Measurements from ENCODE around the gene FARP1.

Gene FARP1

DNA sequence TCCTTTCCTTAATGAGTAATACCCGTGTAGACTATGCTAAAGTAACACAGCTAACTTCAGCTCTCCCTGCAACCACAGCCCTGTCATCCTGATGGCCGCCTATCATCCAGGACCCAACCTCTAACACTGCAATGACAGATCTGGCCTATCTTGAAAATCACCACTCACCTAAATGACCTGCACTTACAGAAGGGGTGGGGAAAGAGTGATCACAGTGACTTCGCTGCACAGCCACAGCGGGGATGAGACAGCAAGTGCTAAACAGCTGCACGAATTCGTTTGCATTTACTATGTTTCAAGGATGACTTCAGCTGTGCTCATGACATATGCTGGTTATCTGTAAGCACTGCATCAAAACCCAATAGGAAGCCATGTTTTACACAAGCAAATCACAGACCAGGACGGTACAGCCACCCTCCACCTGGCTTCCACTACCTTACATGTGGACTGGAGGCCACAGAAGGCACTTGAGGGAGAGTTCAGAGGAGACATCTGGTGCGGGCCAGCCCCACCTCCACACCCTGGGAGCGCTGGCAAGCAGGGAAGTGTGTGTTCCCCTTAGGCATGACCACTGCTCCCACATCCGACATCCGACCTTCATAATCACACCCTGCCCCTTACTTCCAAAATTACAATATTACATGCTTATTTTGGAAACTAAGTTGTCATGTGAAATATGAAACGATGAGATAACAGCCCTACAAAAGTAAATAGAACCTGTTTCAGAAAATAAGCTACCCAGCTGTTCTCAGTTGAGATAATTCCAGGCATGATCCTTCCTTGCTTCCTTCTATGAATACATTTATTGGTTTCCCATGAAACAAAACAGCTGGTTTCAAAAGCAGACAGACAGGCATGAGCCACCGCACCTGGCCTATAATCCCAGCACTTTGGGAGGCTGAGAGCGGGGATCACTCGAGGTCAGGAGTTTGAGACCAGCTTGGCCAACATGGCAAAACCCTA is 338.3 kb downstream of the FARP1 start:
- H3K4me3 ChIP-seq (replicated peaks; ENCODE audit: low read depth, low read length), result no peak overlapping the region
- no peaks in the 10 kb centered on the region for H3K27me3 ChIP-seq (replicated peaks; ENCODE audit: control insufficient read depth, insufficient read depth, low read length)
- TF ChIP-seq, protein P1, sequence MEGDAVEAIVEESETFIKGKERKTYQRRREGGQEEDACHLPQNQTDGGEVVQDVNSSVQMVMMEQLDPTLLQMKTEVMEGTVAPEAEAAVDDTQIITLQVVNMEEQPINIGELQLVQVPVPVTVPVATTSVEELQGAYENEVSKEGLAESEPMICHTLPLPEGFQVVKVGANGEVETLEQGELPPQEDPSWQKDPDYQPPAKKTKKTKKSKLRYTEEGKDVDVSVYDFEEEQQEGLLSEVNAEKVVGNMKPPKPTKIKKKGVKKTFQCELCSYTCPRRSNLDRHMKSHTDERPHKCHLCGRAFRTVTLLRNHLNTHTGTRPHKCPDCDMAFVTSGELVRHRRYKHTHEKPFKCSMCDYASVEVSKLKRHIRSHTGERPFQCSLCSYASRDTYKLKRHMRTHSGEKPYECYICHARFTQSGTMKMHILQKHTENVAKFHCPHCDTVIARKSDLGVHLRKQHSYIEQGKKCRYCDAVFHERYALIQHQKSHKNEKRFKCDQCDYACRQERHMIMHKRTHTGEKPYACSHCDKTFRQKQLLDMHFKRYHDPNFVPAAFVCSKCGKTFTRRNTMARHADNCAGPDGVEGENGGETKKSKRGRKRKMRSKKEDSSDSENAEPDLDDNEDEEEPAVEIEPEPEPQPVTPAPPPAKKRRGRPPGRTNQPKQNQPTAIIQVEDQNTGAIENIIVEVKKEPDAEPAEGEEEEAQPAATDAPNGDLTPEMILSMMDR (IDR thresholded peaks at IDR 0.05; ENCODE audit: insufficient read depth, low read length, poor library complexity, severe bottlenecking), result no peak
- DNase-seq (ENCODE audit: extremely low read depth, insufficient read length), result peak; percentile 48
- no peaks in the 10 kb centered on the region; the same call in none of the 2 replicates for H3K36me3 ChIP-seq (ENCODE audit: control insufficient read depth, insufficient read depth, low read length)

DNA sequence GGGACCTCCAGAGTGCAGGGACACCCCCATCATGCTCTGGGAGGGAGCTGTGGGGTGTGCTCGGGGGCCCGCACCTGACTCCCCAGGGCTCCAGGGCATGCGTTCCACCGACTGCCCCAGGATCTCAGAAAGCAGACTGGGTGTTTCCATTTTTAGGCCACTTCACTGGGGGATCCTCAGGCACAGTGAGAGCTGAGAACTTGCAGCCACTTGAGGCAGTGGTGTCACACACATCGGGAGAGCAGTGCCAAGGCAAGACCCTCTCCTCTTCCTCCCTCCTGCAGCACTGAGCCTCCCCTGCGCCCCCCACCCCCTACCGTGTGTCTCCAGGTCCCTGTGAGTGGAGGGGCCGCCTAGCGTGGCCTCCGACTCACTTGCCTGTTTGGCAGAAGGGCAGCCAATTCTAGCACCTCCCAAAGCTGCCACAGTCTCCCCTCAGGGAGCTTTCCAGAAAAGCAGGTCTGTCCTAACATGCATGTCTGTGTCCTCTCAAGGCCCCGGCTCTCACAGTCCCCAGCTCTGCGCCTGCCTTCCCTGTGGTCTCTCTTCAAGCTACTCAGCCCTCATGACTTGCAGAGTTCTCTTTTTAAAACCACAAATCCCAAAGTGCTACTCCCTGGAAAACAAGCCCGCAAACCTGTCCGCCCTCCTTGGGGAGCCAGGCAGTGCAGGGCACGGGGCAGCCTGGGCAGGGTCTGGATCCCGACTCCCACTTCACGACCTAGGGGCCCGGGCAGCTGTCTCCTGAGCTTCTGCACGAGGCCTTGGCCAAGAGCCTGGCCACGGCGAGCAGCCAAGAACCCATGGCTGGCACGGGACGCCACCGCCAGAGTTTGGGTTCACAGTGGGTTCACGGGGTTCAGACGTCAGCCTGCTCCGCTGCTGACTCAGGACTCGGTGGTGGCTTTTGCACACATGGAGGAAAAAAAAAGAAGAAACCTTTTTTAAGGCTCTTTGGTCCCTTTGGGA is 339.9 kb downstream of the FARP1 start:
- peaks cover 2% of the 10 kb centered on the region for H3K36me3 ChIP-seq (ENCODE audit: control insufficient read depth, insufficient read depth, low read length)
- no peak overlapping the region for H3K4me3 ChIP-seq (replicated peaks; ENCODE audit: low read depth, low read length)
- DNase-seq (ENCODE audit: extremely low read depth, insufficient read length), result peak; percentile 46
- no peaks in the 10 kb centered on the region for H3K27me3 ChIP-seq (replicated peaks; ENCODE audit: control insufficient read depth, insufficient read depth, low read length)
- TF ChIP-seq, protein P1 (IDR thresholded peaks at IDR 0.05; ENCODE audit: insufficient read depth, low read length, poor library complexity, severe bottlenecking), result peak; percentile 53

DNA sequence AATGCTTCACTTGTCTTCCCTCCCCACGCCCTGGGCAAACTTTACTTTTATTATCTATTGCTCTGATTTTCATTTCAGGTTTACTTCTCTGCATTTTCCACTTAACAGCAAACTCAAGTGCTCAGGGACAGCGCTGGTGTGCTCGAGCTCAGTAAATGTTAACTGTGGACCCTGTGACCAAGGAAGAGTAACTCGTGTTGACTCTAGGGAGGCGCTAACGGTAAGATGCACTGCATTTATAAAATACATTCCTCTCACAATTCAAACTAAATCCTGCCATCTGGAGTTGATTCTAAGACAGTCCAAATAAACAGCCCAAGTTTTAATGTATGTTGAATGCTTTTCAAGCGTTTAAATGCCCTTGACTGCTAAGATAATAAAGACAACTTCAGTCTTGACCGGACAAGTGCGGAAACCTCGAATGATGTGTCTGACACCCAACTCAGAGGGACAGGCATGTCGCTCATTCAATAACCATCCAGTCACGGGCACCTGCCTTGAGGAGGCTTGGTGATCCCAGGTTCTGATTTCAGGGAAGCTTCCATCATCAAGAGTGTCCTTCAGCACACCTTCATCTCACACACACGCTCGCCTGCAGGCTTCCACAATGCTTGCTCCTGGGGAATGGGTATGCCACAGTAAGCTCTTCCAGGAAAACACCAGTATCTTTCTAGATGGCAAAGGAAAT is 340.9 kb downstream of the FARP1 start:
- TF ChIP-seq, protein P1 (IDR thresholded peaks at IDR 0.05; ENCODE audit: insufficient read depth, low read length, poor library complexity, severe bottlenecking), result no peak
- Histone ChIP-seq H3K36me3 (ENCODE audit: control insufficient read depth, insufficient read depth, low read length) (peaks cover 2% of the 10 kb centered on the region), H3K27me3 (replicated peaks; ENCODE audit: control insufficient read depth, insufficient read depth, low read length) (no peaks in the 10 kb centered on the region), H3K4me3 (replicated peaks; ENCODE audit: low read depth, low read length) (no peak overlapping the region)
- no peak for DNase-seq (ENCODE audit: extremely low read depth, insufficient read length)

DNA sequence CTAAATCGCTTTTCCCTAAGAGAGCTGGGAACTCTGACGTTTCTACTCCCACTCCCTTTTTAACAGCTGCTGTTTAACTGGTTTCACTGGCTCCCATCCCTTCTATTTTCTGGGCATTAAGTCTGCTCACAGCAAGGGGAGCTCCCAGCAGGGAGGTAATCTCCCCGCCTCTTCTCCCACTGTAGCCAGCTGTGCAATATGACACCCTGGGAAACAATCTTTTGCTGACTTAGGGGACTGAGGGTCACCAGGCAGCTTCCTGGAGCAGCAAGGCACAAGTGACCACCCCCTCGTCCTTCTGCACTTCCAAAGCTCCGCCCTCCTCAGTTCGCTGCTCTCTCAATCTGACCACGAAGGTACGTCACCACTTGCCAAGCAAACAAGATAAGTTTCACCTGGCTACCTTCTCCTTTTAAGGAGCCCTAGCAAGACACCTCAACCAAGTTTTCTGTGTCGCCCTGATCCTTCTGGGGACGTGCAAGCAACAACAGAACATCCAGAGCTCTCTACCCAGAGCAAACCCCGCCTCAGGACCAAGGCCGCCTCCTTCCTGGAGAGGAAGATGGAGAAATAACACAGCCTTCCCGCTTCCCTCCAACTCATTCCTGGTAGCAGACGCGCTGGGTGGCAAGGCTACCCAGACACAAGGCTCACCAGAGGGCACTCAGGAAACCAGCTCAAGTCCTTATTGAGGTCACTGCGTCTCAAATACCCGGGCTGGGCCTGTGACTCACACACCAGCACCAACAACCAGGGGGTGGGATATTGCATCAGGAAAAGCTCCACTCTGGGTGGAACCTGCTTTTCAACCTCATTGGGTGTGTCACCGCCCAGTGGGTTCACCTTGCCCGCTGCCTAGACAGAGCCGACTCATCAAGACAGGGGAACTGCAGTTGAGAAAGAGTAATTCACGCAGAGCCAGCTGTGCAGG is 341.7 kb downstream of the FARP1 start:
- TF ChIP-seq, protein P1 (IDR thresholded peaks at IDR 0.05; ENCODE audit: insufficient read depth, low read length, poor library complexity, severe bottlenecking), result no peak
- peaks cover 2% of the 10 kb centered on the region for H3K36me3 ChIP-seq (ENCODE audit: control insufficient read depth, insufficient read depth, low read length)

More for the DNA sequence above, 341.7 kb downstream of the FARP1 start:
- H3K4me3 ChIP-seq (replicated peaks; ENCODE audit: low read depth, low read length), result no peak overlapping the region
- no peaks in the 10 kb centered on the region for H3K27me3 ChIP-seq (replicated peaks; ENCODE audit: control insufficient read depth, insufficient read depth, low read length)
- DNase-seq (ENCODE audit: extremely low read depth, insufficient read length), result peak; percentile 47

Measured in GM06990 (cell line).